Measurements from ENCODE around the gene RETREG2. TPM values are rescaled to one million over a fixed set of nuclear protein-coding genes. Genes with fewer than 3 reads are reported as not detected.
"Not testable (repeated sequence)": the region's sequence is repeated elsewhere in the genome, so short reads cannot be mapped to it uniquely, and the experiment has no call there.

The RETREG2 gene
- total RNA-seq, 1 donor from 2014 or later, result 54.1 TPM

DNA sequence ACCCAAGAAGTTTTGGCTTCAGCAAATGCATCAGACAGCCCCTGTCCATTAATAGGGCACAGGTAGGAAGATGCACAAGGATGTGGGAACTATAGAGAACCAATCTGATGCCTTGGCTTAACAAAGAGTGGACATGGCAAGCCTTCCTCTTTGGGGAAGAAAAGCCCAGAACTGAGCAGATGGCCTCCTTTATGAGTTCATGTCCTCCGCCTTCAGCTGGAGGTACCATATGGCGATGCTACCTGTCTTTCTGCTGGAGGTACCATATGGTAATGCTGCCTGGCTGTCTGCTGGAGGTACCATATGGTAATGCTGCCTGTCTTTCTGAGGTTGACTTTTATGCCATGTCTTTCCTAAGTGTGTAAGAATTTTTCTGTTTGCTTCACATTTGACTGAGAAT lies 6.0 kb downstream of the RETREG2 start:
- Mint-ChIP-seq H3K9me3 (no peaks in the 10 kb centered on the region), H3K27me3 (no peaks in the 10 kb centered on the region), H3K27ac (no peak overlapping the region), H3K36me3 (ENCODE audit: low read depth) (peaks cover 51% of the 10 kb centered on the region), H3K4me3 (no peak overlapping the region), H3K4me1 (peaks cover 34% of the 10 kb centered on the region)
- DNase-seq, result peak; percentile 52
- intact Hi-C loops (cut with micrococcal nuclease), result no loop called here

DNA sequence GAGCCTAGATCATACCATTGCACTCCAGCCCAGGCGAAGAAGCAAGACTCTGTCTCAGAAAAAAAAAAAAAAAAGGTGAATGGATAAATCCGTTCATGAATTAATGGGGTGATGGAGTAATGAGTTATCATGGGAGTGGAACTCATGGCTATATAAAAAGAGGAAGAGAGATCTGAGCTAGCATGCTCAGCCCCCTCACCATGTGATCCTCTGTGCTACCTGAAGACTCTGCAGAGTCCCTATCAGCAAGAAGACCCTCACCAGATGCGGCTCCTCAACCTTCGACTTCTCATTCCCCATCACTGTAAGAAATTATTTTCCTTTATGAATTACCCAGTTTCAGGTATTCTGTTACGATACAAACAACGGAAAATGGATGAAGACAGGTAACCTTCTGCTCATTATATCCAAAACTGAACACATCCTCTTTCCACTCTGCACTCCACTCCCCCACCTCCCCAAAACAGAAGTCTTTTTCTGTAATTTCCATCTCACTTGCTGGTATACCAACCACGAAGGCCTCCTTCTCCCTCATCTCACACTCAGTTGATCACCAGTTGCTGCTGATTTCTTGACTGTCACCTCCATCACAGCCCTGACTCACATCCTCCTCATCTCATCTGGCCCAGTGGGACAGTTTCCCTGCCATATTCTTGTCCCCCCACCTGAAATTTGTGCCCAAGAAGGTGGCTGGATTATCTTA lies 8.8 kb downstream of the RETREG2 start:
- peaks cover 28% of the 10 kb centered on the region for H3K36me3 Mint-ChIP-seq (ENCODE audit: low read depth)
- H3K4me1 Mint-ChIP-seq, result peaks cover 9% of the 10 kb centered on the region
- H3K27me3 Mint-ChIP-seq, result no peaks in the 10 kb centered on the region
- intact Hi-C loops (cut with micrococcal nuclease), result no loop called here
- no peaks in the 10 kb centered on the region for H3K9me3 Mint-ChIP-seq
- H3K27ac Mint-ChIP-seq, result peak overlapping the region; percentile 66
- H3K4me3 Mint-ChIP-seq, result no peak overlapping the region
- DNase-seq, result peak; percentile 55

DNA sequence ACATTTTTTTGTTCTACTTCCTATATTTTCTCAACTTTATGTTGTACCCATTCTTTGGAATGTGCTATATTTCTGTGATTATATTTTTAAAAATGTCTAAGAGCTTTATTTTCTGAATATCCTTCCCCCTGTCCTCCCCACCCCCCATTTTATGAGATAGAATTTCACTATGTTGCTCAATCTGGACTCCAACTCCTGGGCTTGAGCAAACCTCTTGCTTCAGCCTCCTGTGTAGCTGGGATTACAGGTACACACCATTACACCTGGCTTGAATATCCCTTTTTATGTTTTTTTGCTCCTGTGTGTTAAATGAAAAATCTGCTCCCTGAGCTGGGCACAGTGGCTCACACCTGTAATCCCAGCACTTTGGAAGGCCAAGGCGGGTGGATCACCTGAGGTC lies 19.3 kb downstream of the RETREG2 start:
- no peaks in the 10 kb centered on the region for H3K9me3 Mint-ChIP-seq

DNA sequence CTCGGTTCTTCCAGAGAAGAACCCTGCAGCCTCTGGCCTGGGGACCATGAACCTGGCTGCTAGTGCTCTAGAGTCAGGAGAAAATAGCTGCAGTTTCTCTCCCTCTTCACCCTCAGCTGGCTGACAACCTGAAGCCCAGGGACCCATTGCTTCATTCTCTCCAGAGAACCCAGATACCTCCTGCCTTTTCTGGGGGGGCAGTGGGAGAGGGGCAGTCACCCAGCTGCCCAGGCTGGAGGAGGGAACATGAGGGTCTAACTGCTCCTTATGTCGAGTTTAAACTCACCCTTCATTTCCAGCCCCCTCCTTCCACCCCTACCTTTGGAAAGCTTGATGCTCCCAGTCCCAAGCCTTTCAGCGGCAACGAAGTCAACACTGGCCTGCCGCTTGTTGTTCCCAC lies 20.9 kb downstream of the RETREG2 start:
- Mint-ChIP-seq H3K27ac (no peak overlapping the region), H3K36me3 (ENCODE audit: low read depth) (no peaks in the 10 kb centered on the region), H3K4me1 (peaks cover 5% of the 10 kb centered on the region), H3K27me3 (peaks cover 5% of the 10 kb centered on the region), H3K4me3 (no peak overlapping the region), H3K9me3 (no peaks in the 10 kb centered on the region)
- DNase-seq, result peak; percentile 52
- intact Hi-C loops (cut with micrococcal nuclease), result no loop called here

More for the DNA sequence above, 19.3 kb downstream of the RETREG2 start:
- no peak overlapping the region for H3K4me3 Mint-ChIP-seq
- peak; percentile 37 for DNase-seq
- no peaks in the 10 kb centered on the region for H3K36me3 Mint-ChIP-seq (ENCODE audit: low read depth)
- H3K27me3 Mint-ChIP-seq, result peaks cover 5% of the 10 kb centered on the region
- intact Hi-C loops (cut with micrococcal nuclease), result no loop called here
- no peak overlapping the region for H3K27ac Mint-ChIP-seq
- H3K4me1 Mint-ChIP-seq, result peaks cover 5% of the 10 kb centered on the region

DNA sequence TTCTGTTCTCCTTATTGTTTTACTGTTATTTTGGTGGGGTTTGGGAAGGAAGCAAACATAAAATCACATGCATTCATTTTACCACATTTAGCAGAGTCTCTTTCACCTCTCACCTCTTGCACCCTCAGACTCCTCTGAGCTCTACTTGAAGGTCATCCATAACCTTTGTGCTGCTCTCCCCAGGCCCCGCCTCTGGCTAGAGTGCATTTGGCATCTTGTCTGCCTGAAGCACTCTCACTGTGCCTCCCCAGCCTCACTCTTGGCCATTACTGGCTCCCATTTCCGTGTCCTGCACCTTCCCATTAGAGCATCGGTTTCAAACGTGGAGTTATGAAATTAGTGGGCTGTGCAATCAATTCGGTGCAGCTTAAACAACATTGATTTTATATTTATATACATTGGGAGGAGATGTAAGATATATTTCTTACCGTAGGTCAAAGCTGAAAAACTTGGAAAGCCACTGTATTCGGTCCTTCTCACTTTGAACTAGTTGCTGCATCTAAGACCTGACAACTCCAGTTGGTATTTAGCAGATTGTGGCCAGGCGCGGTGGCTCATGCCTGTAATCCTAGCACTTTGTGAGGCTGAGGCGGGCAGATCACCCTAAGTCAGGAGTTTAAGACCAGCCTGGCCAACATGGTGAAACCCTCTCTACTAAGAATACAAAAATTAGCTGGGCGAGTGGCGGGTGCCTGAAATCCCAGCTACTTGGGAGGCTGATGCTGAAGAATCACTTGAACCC lies 21.6 kb downstream of the RETREG2 start:
- intact Hi-C loops (cut with micrococcal nuclease), result no loop called here
- Mint-ChIP-seq H3K4me3 (no peak overlapping the region), H3K27ac (no peak overlapping the region), H3K4me1 (peaks cover 5% of the 10 kb centered on the region), H3K36me3 (ENCODE audit: low read depth) (no peaks in the 10 kb centered on the region), H3K27me3 (peaks cover 5% of the 10 kb centered on the region), H3K9me3 (no peaks in the 10 kb centered on the region)
- peak; percentile 53 for DNase-seq

DNA sequence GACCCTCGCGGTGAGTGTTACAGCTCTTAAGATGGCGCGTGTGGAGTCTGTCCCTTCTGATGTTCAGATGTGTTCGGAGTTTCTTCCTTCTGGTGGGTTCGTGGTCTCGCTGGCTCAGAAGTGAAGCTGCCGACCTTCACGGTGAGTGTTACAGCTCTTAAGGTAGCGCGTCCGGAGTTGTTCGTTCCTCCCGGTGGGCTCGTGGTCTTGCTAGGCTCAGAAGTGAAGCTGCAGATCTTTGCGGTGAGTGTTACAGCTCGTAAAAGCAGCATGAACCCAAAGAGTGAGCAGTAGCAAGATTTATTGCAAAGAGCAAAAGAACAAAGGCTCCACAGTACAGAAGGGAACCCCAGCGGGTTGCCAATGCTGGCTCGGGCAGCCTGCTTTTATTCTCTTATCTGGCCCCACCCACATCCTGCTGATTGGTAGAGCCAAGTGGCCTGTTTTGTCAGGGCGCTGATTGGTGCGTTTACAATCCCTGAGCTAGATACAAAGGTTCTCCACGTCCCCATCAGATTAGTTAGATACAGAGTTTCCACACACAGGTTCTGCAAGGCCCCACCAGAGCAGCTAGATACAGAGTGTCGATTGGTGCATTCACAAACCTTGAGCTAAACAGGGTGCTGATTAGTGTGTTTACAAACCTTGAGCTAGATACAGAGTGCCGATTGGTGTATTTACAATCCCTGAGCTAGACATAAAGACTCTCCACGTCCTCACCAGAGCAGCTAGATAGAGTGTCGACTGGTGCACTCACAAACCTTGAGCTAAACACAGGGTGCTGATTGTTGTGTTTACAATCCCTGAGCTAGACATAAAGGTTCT lies 22.6 kb downstream of the RETREG2 start:
- peak; percentile 63 for DNase-seq
- intact Hi-C loops (cut with micrococcal nuclease); H3K9me3 Mint-ChIP-seq; H3K36me3 Mint-ChIP-seq (ENCODE audit: low read depth); H3K4me1 Mint-ChIP-seq; H3K27me3 Mint-ChIP-seq: not testable (repeated sequence)
- peak overlapping the region; percentile 69 for H3K4me3 Mint-ChIP-seq
- H3K27ac Mint-ChIP-seq, result peak overlapping the region; percentile 77

DNA sequence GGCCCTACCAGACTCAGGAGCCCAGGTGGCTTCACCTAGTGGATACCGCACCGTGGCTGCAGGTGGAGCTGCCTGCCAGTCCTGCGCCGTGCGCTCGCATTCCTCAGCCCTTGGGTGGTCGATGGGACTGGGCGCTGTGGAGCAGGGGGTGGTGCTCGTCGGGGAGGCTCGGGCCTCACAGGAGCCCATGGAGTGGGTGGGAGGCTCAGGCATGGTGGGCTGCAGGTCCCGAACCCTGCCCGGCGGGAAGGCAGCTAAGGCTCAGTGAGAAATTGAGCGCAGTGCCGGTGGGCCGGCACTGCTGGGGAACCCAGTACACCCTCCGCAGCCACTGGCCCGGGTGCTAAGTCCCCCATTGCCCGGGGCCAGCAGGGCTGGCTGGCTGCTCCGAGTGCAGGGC lies 23.3 kb downstream of the RETREG2 start:
- H3K27me3 Mint-ChIP-seq; intact Hi-C loops (cut with micrococcal nuclease); H3K4me3 Mint-ChIP-seq; H3K36me3 Mint-ChIP-seq (ENCODE audit: low read depth); H3K9me3 Mint-ChIP-seq; H3K4me1 Mint-ChIP-seq; H3K27ac Mint-ChIP-seq: not testable (repeated sequence)
- DNase-seq, result peak; percentile 49

DNA sequence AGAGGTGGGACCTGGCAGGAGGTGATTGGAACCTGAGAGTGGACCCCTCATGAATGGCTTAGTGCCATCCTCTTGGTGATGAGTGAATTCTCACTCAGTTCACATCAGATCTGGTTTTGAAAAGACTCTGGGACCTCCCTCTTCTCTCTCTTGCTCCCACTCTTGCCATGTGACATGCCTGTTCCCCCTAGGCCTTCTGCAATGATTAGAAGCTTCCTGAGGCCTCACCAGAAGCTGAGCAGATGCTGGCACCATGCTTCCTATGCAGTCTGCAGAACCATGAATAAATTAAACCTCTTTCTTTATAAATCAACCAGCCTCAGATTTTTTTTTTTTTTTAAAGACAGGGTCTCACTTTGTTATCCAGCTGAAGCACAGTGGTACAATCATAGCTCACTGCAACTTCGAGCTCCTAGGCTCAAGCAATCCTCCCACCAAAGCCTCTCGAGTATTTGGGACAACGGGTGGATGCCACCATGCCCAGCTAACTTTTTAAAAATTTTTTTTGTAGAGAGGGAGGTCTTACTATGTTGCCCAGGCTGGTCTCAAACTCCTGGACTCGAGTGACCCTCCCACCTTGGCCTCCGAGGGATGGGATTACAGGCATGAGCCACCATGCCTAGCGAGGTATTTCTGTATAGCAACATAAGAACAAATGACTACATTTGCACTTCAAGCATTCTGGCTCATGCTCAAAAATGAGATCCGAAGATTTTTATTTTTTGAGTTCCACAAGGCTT lies 26.5 kb downstream of the RETREG2 start:
- DNase-seq, result peak; percentile 53
- peaks cover 24% of the 10 kb centered on the region for H3K4me1 Mint-ChIP-seq
- intact Hi-C loops (cut with micrococcal nuclease), result no loop called here
- H3K27me3 Mint-ChIP-seq, result no peaks in the 10 kb centered on the region
- no peaks in the 10 kb centered on the region for H3K9me3 Mint-ChIP-seq
- H3K36me3 Mint-ChIP-seq (ENCODE audit: low read depth), result peaks cover 14% of the 10 kb centered on the region
- no peak overlapping the region for H3K4me3 Mint-ChIP-seq
- no peak overlapping the region for H3K27ac Mint-ChIP-seq

DNA sequence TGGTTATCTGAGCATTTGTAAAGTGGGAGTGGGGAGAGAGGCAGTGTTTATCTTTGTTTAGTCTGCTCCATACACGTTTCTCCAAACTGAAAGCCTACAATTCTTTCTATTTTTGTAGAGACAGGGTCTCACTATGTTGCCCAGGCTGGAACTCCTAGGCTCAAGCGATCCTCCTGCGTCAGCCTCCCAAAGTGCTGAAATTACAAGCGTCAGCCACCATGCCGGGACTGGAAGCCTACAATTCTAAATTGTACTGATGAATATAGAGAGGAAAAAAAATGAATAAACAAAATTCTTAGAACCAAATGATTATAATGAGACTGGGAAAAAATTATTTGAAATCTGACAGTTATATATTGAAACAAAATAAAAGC lies 27.1 kb downstream of the RETREG2 start:
- peak; percentile 41 for DNase-seq
- Mint-ChIP-seq H3K9me3 (no peaks in the 10 kb centered on the region), H3K27me3 (no peaks in the 10 kb centered on the region), H3K4me1 (peaks cover 30% of the 10 kb centered on the region), H3K4me3 (peak overlapping the region; percentile 83), H3K27ac (peak overlapping the region; percentile 25), H3K36me3 (ENCODE audit: low read depth) (peaks cover 18% of the 10 kb centered on the region)
- intact Hi-C loops (cut with micrococcal nuclease), result no loop called here

DNA sequence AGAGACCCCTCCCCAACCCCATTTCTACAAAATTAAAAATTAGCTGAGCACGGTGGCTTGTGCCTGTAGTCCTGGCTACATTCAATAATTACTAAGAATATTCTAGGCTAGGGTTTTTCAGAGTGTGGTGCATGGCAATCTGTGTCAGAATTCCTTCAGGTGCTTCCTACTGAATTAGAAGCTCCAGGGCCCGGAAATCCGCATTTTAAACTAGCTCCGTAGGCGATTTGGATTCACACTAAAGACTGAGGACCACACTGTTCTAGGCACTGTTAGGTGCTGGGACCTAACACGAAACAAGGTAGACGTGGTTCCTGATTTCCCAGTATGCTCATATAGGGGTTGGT lies 27.9 kb downstream of the RETREG2 start:
- Mint-ChIP-seq H3K9me3 (no peaks in the 10 kb centered on the region), H3K4me1 (peaks cover 30% of the 10 kb centered on the region), H3K36me3 (ENCODE audit: low read depth) (peaks cover 20% of the 10 kb centered on the region), H3K27ac (peak overlapping the region; percentile 92), H3K27me3 (no peaks in the 10 kb centered on the region), H3K4me3 (peak overlapping the region; percentile 83)
- DNase-seq, result no peak
- intact Hi-C loops (cut with micrococcal nuclease), result loop anchor here (1.0 kb wide), 7 partner anchors 13 to 181 kb away; partner anchors contain the start of genes ANKZF1, ATG9A, DNAJB2 and DNPEP

DNA sequence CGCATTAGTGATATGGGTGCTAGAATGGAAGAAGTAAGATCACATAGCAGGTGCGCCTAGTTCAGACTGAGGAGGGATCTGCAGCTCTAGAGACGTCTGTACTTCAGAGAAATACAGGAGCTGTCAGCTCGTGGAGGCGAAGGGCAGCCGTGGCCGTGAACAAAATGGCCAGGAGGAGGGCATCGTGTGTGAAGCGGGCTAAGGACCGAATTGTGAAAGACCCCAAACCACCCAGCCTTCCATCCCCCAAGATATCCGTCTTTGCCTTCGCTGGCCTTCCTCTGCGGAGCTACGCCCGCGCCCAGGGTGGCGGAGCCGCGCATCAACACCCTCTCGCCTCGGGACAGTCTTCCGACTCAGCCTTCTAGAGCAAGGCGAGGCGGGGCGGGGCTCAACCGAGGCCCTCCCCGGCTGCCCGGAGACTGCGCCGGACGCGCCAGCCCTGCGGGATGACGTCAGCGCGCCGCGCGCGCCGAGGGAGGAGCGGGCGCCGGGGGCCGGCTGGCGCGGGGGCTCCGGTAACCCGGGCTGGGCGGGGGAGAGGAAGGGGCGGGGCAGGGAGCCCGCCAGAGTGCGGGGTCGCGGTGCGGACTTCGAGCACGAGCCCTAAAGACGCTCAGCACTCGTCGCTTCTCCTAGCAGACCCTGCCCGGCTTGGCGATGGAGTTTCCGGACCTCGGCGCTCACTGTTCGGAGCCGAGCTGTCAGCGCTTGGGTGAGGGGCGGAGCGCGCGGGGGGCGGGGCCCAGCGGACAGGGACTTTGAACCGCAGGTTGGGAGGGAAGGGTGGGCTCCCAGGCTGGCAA lies 28.5 kb downstream of the RETREG2 start, which contains the start of gene ZFAND2B:
TSS of gene ZFAND2B (plus strand) at position 455 of the 806 bp plus-strand sequence. CDS start at position 661, 206 bp downstream.
- no peaks in the 10 kb centered on the region for H3K9me3 Mint-ChIP-seq
- peaks cover 20% of the 10 kb centered on the region for H3K36me3 Mint-ChIP-seq (ENCODE audit: low read depth)
- H3K4me1 Mint-ChIP-seq, result peaks cover 35% of the 10 kb centered on the region

DNA sequence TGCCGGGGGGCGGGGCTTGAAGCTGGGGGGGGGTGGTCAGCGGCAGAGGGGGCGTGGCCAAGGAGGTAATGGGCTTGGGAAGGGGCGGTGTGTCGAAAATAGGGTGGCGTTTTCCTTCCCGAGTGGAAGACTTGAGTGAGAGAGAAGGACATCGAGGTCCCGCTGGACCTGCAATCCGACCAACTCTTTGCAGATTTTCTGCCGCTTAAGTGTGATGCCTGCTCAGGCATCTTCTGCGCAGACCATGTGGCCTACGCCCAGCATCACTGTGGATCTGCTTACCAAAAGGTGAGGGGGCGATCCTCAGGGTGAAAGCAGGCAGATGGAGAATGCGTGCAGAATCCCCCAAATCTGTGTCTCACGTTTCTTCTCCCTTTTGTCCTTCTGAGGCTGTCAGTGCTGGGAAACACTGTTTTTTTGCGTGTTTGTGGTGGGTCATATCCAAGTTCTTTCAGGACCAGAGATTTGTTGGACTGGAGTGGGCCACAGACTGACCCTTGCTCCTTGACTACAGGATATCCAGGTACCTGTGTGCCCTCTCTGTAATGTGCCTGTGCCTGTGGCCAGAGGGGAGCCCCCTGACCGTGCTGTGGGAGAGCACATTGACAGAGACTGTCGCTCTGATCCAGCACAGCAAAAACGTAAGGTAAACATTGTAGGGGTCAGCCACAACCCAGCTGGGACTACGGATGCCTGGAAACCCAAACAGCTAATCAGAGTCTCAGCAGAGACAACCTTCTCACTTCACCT lies 29.2 kb downstream of the RETREG2 start:
- DNase-seq, result peak; percentile 58
- H3K4me1 Mint-ChIP-seq, result peaks cover 36% of the 10 kb centered on the region

More for the DNA sequence above, 28.5 kb downstream of the RETREG2 start, which contains the start of gene ZFAND2B:
- Mint-ChIP-seq H3K27me3 (no peaks in the 10 kb centered on the region), H3K27ac (peak within 1 kb of the TSS; percentile 92), H3K4me3 (peak within 1 kb of the TSS; percentile 83)
- intact Hi-C loops (cut with micrococcal nuclease), result loop anchor here (1.0 kb wide), 8 partner anchors 13 to 181 kb away; partner anchors contain the start of genes ANKZF1, ATG9A, DNAJB2 and DNPEP
- DNase-seq, result peak; percentile 99

More for the DNA sequence above, 29.2 kb downstream of the RETREG2 start:
- no peaks in the 10 kb centered on the region for H3K27me3 Mint-ChIP-seq
- intact Hi-C loops (cut with micrococcal nuclease), result loop anchor here (1.0 kb wide), 1 partner anchor 38 kb away; the partner anchor contains the start of genes GLB1L and STK16
- peaks cover 23% of the 10 kb centered on the region for H3K36me3 Mint-ChIP-seq (ENCODE audit: low read depth)
- no peaks in the 10 kb centered on the region for H3K9me3 Mint-ChIP-seq
- peak overlapping the region; percentile 92 for H3K27ac Mint-ChIP-seq
- H3K4me3 Mint-ChIP-seq, result peak overlapping the region; percentile 83

Data from activated CD4-positive, alpha-beta T cell treated with anti-CD3 and anti-CD28 coated beads, Interleukin-2, amount 10 ng/mL, durations not matched to agents 24 days and 14 days (primary cell).